LNCaP clone FGC (cell line): ENCODE data around the gene RPS3.
A peak's percentile ranks its signal among the peaks of the same experiment; 100 is the strongest.

Experiments
- DNase-seq: peaks from one replicate; pipeline ENCODE4 v3.0.0-alpha.2; 2011; ENCODE audit warnings: low read depth
- H3K4me3 ChIP-seq: 2 replicates; pipeline ENCODE4 v1.5.1; 2011; ENCODE audit warnings: mild to moderate bottlenecking, low read depth, low read length, control low read depth
- TF ChIP-seq, protein P1 (sequence below): IDR thresholded peaks from 2 replicates; pipeline ENCODE4 v1.5.1; 2012; ENCODE audit warnings: mild to moderate bottlenecking; ENCODE audit not compliant: control insufficient read depth, insufficient read depth; ENCODE audit errors: extremely low read depth

Gene RPS3

DNA sequence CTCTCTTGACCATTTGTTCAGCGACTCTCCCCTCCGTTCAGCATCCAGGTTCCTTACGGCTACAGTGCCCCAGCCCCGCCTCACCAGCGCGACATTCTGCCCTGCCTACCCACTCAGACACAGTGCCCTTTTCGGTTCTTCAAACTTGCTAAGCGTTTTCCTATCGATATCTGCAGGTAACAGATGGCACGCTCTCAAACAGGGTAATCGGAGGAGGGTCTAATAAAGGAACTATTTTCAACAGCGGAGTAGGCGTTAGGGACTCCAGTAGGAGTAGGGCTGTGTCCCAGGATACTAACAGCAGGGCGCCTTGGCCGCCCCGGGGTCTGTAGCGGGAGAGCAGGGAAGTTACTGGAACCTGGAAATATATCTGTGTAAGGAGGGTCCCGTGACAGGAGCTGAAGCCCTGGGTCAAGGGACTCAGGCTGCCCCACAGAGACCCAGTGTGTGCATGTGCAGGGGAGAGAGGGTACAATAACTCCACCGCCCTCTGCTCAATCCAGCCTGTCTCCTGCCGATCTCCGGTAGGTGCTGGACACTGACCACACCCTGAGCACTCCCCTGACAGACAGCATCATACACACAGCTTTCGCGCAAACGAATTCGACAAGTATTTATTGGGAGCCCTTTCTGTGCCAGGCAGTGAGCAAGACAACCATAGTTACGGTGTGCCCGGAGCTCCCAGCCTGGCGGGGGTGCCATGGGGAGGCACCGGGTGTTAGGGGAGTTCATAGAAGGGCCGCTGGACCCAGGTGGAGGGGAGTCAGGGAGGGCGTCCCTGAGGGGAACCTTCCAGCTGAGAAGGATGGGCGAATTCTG lies 31.6 kb downstream of the RPS3 start:
- DNase-seq, result no peak
- TF ChIP-seq, protein P1, sequence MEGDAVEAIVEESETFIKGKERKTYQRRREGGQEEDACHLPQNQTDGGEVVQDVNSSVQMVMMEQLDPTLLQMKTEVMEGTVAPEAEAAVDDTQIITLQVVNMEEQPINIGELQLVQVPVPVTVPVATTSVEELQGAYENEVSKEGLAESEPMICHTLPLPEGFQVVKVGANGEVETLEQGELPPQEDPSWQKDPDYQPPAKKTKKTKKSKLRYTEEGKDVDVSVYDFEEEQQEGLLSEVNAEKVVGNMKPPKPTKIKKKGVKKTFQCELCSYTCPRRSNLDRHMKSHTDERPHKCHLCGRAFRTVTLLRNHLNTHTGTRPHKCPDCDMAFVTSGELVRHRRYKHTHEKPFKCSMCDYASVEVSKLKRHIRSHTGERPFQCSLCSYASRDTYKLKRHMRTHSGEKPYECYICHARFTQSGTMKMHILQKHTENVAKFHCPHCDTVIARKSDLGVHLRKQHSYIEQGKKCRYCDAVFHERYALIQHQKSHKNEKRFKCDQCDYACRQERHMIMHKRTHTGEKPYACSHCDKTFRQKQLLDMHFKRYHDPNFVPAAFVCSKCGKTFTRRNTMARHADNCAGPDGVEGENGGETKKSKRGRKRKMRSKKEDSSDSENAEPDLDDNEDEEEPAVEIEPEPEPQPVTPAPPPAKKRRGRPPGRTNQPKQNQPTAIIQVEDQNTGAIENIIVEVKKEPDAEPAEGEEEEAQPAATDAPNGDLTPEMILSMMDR, result no peak
- H3K4me3 ChIP-seq, result peak overlapping the region; percentile 53

DNA sequence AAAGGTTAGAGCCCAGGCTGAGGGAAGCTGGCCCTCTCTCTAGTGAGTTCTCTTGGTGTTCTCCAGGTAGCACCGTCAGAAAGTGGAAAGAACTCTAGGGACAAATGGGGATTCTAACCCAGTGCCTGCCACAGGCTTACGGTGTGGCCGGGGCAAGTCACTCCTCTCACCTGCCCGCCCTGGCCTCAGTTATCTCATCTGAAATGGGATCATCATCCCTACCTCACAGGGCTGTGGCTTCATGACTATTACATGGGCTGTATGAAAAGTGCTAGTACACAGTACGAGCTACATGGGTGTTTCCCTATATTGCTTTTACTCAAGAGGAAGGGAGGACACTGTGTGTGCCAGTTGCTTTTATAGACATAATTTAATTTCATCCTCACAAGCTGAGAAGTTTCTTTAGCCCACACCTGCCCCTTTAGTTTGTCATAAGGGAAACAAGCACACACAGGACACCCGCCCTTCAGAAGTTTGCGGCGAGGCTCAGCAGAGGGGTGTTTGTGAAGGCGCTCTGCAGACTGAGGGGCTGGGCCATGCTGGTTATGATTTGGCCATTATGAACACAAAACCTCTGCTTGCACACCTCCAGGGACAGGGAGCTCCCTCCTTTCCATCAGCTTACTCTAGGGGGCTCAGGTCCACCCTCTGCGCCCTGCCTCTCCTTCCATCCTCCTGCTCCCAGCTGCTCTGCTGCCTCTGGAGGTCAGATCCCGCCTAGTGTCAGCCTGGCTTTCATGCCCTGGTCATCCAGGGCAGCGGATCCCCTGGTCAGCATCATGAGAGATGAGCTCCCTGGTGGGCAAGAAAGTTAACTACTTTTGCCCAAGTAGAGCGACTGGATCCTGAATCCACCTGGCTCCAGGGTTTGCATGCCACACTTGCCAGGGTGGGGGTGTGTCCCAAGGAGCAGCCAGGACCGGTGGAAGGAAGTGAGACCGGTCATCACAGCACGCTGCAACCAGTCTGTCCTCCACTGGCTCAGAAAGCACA lies 32.5 kb downstream of the RPS3 start:
- TF ChIP-seq, protein P1, result no peak
- H3K4me3 ChIP-seq, result peak overlapping the region; percentile 53; the same call in 1 of the 2 replicates
- no peak for DNase-seq

DNA sequence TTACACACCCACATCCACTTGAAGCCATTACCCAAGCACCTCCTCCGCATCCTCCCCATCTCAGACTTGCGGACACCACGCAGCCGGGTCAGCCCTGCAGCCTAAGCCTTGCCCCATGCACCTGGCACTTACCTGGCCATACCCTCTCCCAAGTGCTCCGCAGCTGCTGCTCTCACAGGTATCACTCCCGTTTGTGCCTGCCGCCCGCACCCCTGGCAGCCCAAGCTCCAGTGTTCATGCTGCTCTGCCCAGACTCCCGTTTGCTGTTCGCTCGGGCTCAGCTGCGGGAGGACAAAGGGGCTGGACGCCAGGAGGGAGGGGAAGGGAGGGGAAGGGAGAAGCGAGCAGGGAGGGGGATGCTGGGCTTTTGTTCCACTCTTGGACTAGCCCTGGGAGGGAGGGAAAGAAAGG lies 33.6 kb downstream of the RPS3 start, which contains the start of gene KLHL35:
Gene KLHL35 (minus strand): TSS at position 293 of the 411 bp plus-strand sequence. CDS start 2,574 bp downstream, outside the sequence.
- no peak within 1 kb of the TSS for H3K4me3 ChIP-seq
- no peak for DNase-seq
- TF ChIP-seq, protein P1, result no peak

DNA sequence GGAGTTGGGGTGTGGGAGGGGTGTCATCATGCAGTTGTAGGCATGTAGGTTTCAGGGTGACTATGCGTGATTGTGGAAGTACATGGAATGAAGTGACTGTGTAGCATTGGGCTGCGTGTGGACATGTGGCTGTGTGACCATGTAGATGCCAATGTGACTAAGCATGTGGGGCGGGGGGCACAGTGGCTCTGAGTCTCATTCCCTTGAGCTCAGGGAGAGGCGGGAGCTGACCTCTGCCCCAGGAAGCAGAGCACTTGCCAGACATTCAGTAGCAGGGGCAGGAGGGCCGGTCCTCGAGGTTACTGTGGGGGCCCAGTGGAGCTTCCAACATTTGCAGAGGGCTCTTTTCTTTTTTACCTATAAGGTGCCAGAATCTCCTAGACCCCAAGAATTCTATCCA lies 34.1 kb downstream of the RPS3 start:
- TF ChIP-seq, protein P1, result no peak
- DNase-seq, result no peak
- H3K4me3 ChIP-seq, result no peak overlapping the region

DNA sequence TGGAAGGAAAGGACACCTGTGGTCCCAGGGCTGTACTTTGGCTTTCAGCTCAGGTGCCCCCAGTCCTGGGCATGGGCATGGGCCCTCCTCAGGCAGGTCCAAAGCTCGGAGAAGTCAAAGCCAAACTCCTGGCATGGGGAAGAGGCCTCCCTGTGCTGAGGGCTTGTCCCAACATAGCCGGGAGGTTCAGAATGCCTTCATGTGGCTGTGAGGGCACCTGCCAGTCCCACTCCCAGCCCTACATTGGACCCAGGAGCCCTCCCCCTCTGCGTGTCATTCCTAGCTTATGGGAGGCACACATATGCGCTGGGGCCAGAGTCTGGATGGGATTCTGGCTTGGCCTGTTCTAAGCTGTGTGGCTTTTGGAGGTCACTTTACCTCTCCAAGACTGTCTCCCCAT lies 34.7 kb downstream of the RPS3 start:
- H3K4me3 ChIP-seq, result no peak overlapping the region
- TF ChIP-seq, protein P1, result no peak
- no peak for DNase-seq

DNA sequence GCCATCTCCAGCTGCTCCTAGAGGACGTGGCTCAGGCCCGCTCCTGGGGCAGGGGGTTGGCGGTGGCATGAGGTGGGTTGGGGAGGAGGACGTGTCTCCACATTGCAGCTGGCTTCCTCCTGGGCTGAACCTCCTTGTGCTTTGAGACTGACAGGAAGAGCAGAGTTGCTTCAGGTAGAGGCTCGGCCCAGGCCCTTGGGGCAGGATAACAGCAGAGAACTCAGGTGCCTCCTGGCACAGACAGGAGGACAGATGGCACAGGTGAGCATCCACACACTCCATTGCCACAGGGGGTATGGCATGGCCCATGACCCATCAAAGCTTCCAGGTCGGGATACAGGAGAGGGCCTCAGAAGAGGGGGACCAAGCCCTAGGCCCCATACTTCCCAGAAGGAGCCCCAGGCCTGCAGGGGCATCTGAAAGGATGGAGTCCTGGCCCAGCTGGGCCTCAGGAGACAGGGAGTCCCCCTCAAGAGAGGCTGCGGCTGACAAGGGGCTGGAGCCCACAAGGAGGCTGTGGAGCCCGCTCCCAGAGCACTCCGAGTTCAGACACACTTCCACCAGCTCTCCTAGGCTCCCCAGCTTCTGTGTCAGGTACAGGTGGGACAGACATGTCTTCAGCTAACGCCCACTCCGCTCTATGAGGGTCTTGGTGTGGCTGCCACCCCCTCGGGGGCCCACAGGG lies 35.7 kb downstream of the RPS3 start:
- TF ChIP-seq, protein P1, result no peak
- H3K4me3 ChIP-seq, result no peak overlapping the region
- no peak for DNase-seq
